GM12892 (cell line): Measurements from ENCODE around the gene PET100.
A peak's percentile ranks its signal among the peaks of the same experiment; 100 is the strongest.

Experiments
- DNase-seq: peaks from one replicate; pipeline ENCODE4 v3.0.0; 2011; ENCODE audit not compliant: insufficient read length
- FAIRE-seq: peaks from 2 replicates; lab custom pipeline; 2011; peaks lifted over from hg19 to GRCh38; lab: Jason Lieb, UNC
- POLR2A ChIP-seq: IDR thresholded peaks from 2 replicates; pipeline ENCODE4 v1.6.1; 2011; ENCODE audit warnings: low read depth, low read length, control low read depth
- POLR2AphosphoS5 ChIP-seq: IDR thresholded peaks from 2 replicates; pipeline ENCODE4 v1.6.1; 2011; ENCODE audit warnings: low read depth, low read length, control low read depth
- TAF1 ChIP-seq: IDR thresholded peaks from 2 replicates; pipeline ENCODE4 v1.6.1; 2011; ENCODE audit warnings: low read depth, mild to moderate bottlenecking, control low read depth, low read length, borderline replicate concordance

PET100 gene

DNA sequence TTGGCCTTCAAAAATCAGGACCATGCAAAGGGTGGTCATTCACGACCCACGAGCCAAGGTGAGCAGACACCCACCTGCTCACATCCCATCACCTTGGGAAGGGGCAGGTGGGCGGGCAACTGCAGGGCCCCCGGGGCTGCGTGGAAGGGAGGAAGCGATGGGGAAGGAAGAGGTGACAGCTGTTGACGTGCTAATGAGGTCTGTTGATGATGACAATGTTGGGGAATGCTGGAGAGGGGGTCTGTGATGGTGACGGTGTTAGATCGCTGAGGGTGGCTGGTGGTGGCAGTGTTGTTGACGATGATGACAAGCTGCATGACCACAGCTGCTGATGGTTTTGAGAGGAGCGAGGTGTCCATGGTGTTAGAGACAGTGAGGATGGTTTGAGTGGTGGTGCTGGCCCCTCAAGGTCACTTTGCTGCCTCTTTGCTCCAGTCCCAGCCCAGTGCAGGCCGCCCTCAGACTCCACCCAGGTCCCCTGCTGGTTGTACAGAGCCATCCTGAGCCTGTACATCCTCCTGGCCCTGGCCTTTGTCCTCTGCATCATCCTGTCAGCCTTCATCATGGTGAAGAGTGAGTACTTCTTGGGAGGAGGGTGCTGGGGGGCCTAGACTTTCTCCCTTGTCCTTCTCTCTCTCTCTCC, 48.2 kb downstream of the PET100 start:
- FAIRE-seq, result no peak
- no peak for DNase-seq
- TF ChIP-seq POLR2A (no peak), POLR2AphosphoS5 (no peak), TAF1 (no peak)

DNA sequence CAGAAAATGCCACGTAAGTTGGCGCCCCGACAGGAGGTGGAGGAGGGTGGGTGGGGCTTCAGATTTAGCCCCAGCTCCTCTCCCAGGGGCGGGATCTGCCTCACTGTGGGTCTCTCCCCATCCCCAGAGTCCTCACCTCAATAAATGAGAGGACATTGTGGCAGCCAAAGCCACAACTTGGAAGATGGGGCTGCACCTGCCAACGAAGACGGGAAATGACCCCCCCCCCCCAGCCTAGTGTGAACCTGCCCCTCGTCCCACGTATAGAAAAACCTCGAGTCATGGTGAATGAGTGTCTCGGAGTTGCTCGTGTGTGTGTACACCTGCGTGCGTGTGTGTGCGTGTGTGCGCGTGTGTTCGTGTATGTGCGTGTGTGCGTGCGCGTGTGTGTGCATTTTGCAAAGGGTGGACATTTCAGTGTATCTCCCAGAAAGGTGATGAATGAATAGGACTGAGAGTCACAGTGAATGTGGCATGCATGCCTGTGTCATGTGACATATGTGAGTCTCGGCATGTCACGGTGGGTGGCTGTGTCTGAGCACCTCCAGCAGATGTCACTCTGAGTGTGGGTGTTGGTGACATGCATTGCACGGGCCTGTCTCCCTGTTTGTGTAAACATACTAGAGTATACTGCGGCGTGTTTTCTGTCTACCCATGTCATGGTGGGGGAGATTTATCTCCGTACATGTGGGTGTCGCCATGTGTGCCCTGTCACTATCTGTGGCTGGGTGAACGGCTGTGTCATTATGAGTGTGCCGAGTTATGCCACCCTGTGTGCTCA, 49.6 kb downstream of the PET100 start:
- TF ChIP-seq POLR2A, result no peak
- TF ChIP-seq TAF1, result no peak
- TF ChIP-seq POLR2AphosphoS5, result no peak
- peak; percentile 91 for FAIRE-seq
- DNase-seq, result no peak

DNA sequence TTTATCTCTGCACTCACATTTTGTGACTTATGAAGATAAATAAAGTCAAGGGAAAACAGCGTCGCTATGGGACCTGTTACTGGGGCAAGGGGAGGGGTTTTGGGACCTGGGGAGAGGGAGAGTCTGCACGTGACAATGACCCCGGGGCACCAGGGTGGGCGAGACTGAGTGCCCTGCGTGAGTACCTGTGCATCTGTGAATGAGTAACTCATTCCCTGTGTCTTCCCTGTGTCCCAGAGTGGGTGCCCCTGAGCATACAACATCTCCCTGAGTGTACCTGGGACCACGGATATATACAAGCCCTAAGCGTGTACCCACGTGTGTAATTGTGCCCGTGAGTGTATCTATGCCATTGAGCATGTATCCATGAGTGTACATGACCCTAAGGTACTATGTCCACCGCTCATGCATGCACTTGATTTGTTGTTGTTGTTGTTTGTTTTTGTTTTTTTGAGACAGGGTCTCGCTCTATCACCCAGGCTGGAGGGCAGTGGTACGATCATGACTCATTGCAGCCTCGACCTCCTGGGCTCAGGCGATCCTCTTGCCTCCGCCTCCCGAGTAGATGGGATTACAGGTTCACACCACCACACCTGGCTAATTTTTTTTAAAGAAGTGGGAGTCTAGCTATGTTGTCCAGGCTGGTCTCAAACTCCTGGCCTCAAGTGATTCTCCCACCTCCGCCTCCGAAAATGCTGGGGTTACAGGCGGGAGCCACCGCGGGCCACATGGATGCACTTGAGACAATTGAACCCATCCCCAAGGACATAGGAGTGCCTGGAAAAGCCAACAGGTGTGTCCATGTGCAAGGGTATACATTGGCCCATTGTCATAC, 50.4 kb downstream of the PET100 start:
- TF ChIP-seq POLR2A (no peak), POLR2AphosphoS5 (no peak), TAF1 (no peak)
- no peak for DNase-seq
- no peak for FAIRE-seq

DNA sequence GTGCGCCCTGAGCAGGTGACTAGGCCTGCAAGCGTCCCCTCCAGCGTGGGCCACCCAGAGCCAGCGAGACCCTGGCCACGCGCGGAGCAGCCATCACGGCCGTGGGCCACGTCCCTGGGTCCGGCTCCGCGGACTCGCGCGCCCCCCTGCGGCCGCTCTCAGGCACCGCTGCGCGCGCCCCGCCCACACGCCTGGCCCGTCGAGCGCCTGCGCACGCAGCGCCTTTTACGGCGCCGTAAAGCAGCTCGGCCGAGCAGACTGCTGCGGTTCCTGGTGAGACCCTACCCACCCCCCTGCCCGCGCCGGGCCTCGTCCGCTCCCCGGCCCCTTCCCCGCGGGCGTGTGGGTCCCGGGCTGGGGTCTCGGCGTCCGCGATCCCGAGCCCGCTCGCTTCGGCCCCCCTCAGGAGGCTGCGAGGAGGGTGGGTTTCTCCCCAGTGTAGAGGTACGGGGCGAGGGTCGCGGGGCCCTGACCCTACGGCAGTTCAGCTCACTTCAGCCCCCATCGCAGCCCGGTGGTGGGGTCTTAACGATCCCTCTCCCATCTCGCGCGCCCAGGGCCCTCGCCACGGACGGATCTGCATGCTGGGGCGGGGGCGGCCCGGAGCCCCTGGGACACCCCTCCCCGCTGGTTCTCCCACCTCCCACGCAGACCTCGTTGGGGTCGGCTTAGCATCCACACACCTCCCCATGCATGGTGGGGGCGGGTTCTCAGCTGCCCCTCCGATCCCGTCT, 51.2 kb downstream of the PET100 start, which contains the start of gene TRAPPC5:
TRAPPC5 (plus strand) TSS at position 228 of the 734 bp plus-strand sequence. CDS start 1,421 bp downstream, outside the sequence.
- TF ChIP-seq TAF1 (no peak), POLR2A (0 out of 2 replicates have a peak, but pooled peaks have one; percentile 27)
- DNase-seq (peak; percentile 78), FAIRE-seq (peak; percentile 92)
